Measurements from ENCODE around the gene PPFIA2. TPM values are rescaled to one million over a fixed set of nuclear protein-coding genes. Genes with fewer than 3 reads are reported as not detected.

The PPFIA2 gene
- total RNA-seq, 1 donor from 2014 or later = 8.3 TPM

- peaks cover 29% of the 10 kb centered on the region for H3K27me3 Mint-ChIP-seq (ENCODE audit: low read depth)
- no peaks in the 10 kb centered on the region for H3K36me3 Mint-ChIP-seq (ENCODE audit: low read depth)
- H3K27ac Mint-ChIP-seq (ENCODE audit: unreplicated experiment) = no peak overlapping the region
- H3K4me3 Mint-ChIP-seq = no peak overlapping the region
- TF ChIP-seq CTCF (conservative IDR thresholded peaks at IDR 0.05) = no peak
- H3K4me1 Mint-ChIP-seq = peaks cover 4% of the 10 kb centered on the region
- H3K9me3 Mint-ChIP-seq = no peaks in the 10 kb centered on the region
- DNase-seq (ENCODE audit: low read depth, low spot score) = no peak
Observed at GRCh38 chr12:81779216-81779615, 20.1 kb upstream of the PPFIA2 start.

GRCh38 chr12:81778719-81779118 lies 19.6 kb upstream of the PPFIA2 start:
- Mint-ChIP-seq H3K4me1 (peaks cover 4% of the 10 kb centered on the region), H3K36me3 (ENCODE audit: low read depth) (no peaks in the 10 kb centered on the region), H3K4me3 (no peak overlapping the region), H3K27me3 (ENCODE audit: low read depth) (peaks cover 32% of the 10 kb centered on the region), H3K9me3 (no peaks in the 10 kb centered on the region), H3K27ac (ENCODE audit: unreplicated experiment) (no peak overlapping the region)
- no peak for TF ChIP-seq CTCF (conservative IDR thresholded peaks at IDR 0.05)
- no peak for DNase-seq (ENCODE audit: low read depth, low spot score)

- Mint-ChIP-seq H3K27ac (ENCODE audit: unreplicated experiment) (peak overlapping the region; percentile 37), H3K27me3 (ENCODE audit: low read depth) (peaks cover 61% of the 10 kb centered on the region), H3K4me3 (peak overlapping the region; percentile 95), H3K4me1 (peaks cover 10% of the 10 kb centered on the region), H3K9me3 (peaks cover 6% of the 10 kb centered on the region), H3K36me3 (ENCODE audit: low read depth) (no peaks in the 10 kb centered on the region)
- TF ChIP-seq CTCF (conservative IDR thresholded peaks at IDR 0.05) = no peak
- peak; percentile 32 for DNase-seq (ENCODE audit: low read depth, low spot score)
Observed at GRCh38 chr12:81758421-81759189, 545 bp downstream of the PPFIA2 start.

GRCh38 chr12:81757731-81758365 lies 1.3 kb downstream of the PPFIA2 start:
- TF ChIP-seq CTCF (conservative IDR thresholded peaks at IDR 0.05) = no peak
- no peak for DNase-seq (ENCODE audit: low read depth, low spot score)
- H3K4me3 Mint-ChIP-seq = peak overlapping the region; percentile 95
- no peaks in the 10 kb centered on the region for H3K36me3 Mint-ChIP-seq (ENCODE audit: low read depth)
- H3K4me1 Mint-ChIP-seq = peaks cover 10% of the 10 kb centered on the region
- H3K27me3 Mint-ChIP-seq (ENCODE audit: low read depth) = peaks cover 56% of the 10 kb centered on the region
- H3K9me3 Mint-ChIP-seq = peaks cover under 1% of the 10 kb centered on the region
- no peak overlapping the region for H3K27ac Mint-ChIP-seq (ENCODE audit: unreplicated experiment)

- no peaks in the 10 kb centered on the region for H3K4me1 Mint-ChIP-seq
- H3K27me3 Mint-ChIP-seq (ENCODE audit: low read depth) = no peaks in the 10 kb centered on the region
- TF ChIP-seq CTCF (conservative IDR thresholded peaks at IDR 0.05) = no peak
- no peak overlapping the region for H3K27ac Mint-ChIP-seq (ENCODE audit: unreplicated experiment)
- no peak for DNase-seq (ENCODE audit: low read depth, low spot score)
- H3K9me3 Mint-ChIP-seq = no peaks in the 10 kb centered on the region
- H3K36me3 Mint-ChIP-seq (ENCODE audit: low read depth) = no peaks in the 10 kb centered on the region
- no peak overlapping the region for H3K4me3 Mint-ChIP-seq
Observed at GRCh38 chr12:81729781-81730180, 29.4 kb downstream of the PPFIA2 start.
